Activated CD4-positive, alpha-beta T cell treated with anti-CD3 and anti-CD28 coated beads, Interleukin-10, Interleukin-2, amounts not matched to agents 100 ng/mL and 50 ng/mL, durations not matched to agents 16 hours and 8 hours (primary cell): Measurements from ENCODE around the gene FBXO46.
"Not testable (repeated sequence)": the region's sequence is repeated elsewhere in the genome, so short reads cannot be mapped to it uniquely, and the experiment has no call there.

Experiments
- DNase-seq: peaks from one replicate; pipeline ENCODE4 v3.0.0-alpha.2; 2020

The FBXO46 gene

GRCh38 chr19:45765702-45766295 lies 35.1 kb upstream of the FBXO46 start:
- no peak for DNase-seq

- DNase-seq, result no peak
Observed at GRCh38 chr19:45764945-45765701, 34.4 kb upstream of the FBXO46 start.

DNA sequence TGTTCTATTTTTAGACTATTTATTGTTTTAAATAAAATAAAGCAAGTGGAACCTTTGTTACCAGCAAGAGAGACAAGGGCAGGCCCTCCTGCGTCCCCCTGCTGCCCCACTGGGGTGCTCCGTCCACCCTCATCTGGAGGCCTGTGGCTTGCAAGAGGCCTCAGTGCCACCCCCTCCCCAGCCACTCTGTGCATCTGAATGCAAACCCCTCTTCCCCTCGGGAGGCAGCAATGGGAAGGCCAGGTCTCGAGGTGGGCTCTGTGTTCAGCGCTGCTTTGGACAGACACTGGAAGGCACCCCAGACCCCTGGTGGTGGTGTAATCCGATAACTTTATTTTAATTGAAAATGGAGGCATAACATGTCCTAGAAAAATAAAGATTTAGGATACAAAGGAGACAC lies 33.8 kb upstream of the FBXO46 start:
- DNase-seq, result no peak

DNA sequence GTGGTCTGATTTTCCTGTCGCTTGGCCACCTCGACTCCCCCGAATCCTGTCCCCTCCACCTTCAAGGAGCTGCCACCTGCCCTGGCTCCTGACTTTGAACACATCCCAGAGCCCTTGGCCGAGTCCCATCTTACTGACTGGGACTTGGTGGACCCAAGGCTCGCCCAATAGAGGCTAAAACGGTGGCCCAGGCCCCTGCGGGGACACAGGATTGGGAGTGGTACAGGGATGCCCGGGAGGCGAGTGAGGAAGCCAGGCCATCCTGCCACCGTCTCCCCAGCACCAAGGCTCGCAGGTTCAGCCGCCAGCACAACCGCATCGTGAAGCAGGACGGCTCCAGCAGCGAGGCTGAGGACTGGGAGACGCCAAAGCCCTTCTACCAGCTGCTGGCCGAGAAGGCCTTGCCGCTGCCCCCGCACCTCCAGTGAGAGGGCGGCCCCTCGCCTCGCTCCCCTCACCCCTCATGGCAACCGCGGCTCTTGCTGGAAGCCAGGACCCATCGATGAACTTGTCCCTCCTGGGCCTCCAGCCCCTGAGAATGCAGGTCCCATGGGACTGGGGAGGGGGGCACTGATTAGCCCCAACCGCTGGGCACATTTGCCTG lies 33.1 kb upstream of the FBXO46 start:
- DNase-seq, result no peak

- DNase-seq, result no peak
Observed at GRCh38 chr19:45762870-45763631, 32.4 kb upstream of the FBXO46 start.

DNA sequence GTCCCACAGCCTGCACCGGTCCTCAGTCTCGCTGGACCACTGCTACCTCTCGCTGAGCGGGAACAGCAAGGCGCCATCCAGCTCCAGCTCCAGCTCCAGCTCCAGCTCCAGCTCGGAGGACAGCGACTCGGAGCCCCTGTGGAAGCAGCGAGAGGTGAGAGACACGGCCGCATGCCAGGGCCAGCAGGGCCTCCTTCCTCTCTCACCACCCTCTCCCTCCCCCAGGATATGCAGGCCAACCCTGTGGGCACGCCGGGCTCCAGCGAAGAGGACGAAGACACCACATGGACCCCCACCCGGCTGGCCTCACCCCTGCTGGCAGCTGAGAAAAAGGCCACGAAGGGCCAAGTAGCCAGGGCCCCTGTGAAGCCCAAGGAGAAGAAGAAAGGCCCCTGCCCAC lies 31.0 kb upstream of the FBXO46 start:
- no peak for DNase-seq

DNA sequence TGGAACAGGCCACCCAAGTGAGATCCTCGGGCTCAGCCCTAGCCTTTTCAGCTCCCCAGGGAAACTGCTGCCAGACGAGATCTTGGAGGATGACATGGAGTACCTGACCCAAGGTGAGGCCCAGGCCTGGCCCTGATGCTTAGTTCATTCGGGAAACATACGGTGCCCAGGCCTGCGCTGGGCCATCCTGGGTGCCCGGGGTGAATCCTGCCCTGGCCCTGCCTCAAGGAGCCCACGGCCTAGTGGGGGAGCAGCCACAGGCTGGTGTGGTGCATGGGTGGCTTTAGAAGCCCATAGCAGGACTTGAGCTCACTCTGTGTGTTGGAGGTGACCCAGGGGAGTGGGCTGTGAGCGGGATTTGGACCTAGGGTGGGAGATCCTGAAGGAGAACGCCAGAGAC lies 28.2 kb upstream of the FBXO46 start:
- no peak for DNase-seq

- no peak for DNase-seq
Observed at GRCh38 chr19:45757695-45758094, 27.0 kb upstream of the FBXO46 start.

- DNase-seq, result no peak
Observed at GRCh38 chr19:45754323-45754722, 23.6 kb upstream of the FBXO46 start.

GRCh38 chr19:45753548-45753947 lies 22.9 kb upstream of the FBXO46 start:
- no peak for DNase-seq

GRCh38 chr19:45752639-45753038 lies 21.9 kb upstream of the FBXO46 start:
- no peak for DNase-seq

DNA sequence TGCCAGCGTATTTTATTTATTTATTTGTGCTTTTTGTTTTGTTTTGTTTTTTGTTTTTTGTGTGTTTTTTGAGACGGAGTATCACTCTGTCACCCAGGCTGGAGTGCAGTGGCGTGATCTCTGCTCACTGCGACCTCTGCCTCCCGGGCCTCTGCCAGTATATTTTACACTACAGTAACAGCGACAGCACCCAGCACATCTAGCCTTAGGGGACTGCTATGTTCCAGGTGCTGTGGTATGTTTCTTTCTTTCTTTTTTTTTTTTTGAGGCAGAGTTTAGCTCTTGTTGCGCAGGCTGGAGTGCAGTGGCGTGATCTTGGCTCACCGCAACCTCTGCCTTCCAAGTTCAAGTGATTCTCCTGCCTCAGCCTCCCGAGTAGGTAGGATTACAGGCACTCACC lies 20.8 kb upstream of the FBXO46 start:
- not testable (repeated sequence) for DNase-seq

DNA sequence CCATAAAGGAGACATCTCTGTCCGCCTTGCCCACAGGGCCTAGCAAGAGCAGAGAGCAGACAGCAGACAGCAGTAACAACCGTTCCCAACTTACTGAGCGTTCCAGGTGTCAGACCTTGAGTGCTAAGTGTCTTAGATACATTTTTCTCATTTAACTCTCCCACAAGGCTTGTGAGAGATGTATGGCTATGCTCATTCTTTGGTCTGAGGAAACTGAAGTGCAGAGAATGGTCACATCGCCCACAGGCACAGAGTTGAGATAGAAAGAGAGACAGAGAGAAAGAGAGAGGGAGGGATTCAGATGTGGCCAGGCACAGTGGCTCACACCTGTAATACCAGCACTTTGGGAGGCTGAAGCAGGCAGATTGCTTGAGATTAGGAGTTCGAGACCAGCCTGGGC lies 16.8 kb upstream of the FBXO46 start:
- no peak for DNase-seq

GRCh38 chr19:45746866-45747265 lies 16.2 kb upstream of the FBXO46 start:
- DNase-seq, result no peak

GRCh38 chr19:45745606-45746005 lies 14.9 kb upstream of the FBXO46 start:
- DNase-seq, result no peak

- no peak for DNase-seq
Observed at GRCh38 chr19:45742969-45743368, 12.3 kb upstream of the FBXO46 start.

GRCh38 chr19:45739498-45740439 lies 9.1 kb upstream of the FBXO46 start:
- DNase-seq, result no peak

GRCh38 chr19:45733160-45733810 lies 2.6 kb upstream of the FBXO46 start, which contains the start of gene MEIOSIN:
Gene MEIOSIN (plus strand): TSS chr19:45733439. CDS start chr19:45735377, 1,938 bp downstream.
- DNase-seq, result no peak

GRCh38 chr19:45729800-45730290 lies 851 bp downstream of the FBXO46 start:
- DNase-seq, result peak; percentile 28

DNA sequence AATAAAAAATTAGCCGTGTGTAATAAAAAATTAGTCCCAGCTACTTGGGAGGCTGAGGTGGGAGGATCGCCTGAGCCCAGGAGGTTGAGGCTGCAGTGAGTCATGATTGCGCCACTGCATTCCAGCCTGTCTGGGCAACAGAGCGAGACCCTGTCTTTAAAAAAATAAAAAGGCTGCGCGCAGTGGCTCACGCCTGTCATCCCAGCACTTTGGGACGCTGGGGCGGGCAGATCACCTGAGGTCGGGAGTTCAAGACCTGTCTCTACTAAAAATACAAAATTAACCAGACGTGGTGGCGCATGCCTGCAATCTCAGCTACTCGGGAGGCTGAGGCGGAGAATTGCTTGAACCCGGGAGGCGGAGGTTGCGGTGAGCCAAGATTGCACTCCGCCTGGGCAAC lies 2.0 kb downstream of the FBXO46 start:
- DNase-seq, result not testable (repeated sequence)

- DNase-seq, result not testable (repeated sequence)
Observed at GRCh38 chr19:45720065-45720464, 10.6 kb downstream of the FBXO46 start.
